ENCODE results near the gene GPAT3. TPM values are rescaled to one million over a fixed set of nuclear protein-coding genes. Genes with fewer than 3 reads are reported as not detected.

Gene GPAT3

Small RNA genes within 50 kb of the gene (small RNA-seq; reads per million reads assigned to genes)
- gene RF00019 (ENCODE audit: insufficient read depth): not detected
